Measurements from ENCODE around the gene DNAH6. TPM values are rescaled to one million over a fixed set of nuclear protein-coding genes. Genes with fewer than 3 reads are reported as not detected.

Gene DNAH6
- total RNA-seq, 4 donors from 2014 or later: 0.16 to 1.2 (median 0.47) TPM

DNA sequence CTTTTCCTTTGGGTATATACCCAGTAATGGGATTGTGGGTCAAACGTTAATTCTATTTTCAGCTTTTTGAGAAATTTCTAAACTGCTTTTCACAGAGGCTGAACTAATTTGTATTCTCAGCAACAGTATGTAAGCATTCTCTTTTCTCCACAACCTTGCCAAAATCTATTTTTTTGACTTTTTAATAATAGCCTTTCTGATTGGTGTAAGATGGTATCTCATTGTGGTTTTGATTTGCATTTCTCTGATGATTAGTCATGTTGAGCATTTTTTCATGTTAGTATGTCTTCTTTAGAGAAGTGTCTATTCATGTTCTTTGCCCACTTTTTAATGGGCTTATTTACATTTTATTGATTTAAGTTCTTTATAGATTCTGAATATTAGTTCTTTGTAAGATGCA lies 219.1 kb downstream of the DNAH6 start:
- Histone ChIP-seq H3K36me3 (no peaks in the 10 kb centered on the region), H3K27me3 (no peaks in the 10 kb centered on the region), H3K9me3 (no peaks in the 10 kb centered on the region), H3K4me1 (no peaks in the 10 kb centered on the region), H3K27ac (no peak overlapping the region), H3K4me3 (no peak overlapping the region)
- no peak for DNase-seq (ENCODE audit: low spot score in 2 of 2)
- 92% methylated on average over 1 of the region's 1 CpG for WGBS
- TF ChIP-seq, protein P1, sequence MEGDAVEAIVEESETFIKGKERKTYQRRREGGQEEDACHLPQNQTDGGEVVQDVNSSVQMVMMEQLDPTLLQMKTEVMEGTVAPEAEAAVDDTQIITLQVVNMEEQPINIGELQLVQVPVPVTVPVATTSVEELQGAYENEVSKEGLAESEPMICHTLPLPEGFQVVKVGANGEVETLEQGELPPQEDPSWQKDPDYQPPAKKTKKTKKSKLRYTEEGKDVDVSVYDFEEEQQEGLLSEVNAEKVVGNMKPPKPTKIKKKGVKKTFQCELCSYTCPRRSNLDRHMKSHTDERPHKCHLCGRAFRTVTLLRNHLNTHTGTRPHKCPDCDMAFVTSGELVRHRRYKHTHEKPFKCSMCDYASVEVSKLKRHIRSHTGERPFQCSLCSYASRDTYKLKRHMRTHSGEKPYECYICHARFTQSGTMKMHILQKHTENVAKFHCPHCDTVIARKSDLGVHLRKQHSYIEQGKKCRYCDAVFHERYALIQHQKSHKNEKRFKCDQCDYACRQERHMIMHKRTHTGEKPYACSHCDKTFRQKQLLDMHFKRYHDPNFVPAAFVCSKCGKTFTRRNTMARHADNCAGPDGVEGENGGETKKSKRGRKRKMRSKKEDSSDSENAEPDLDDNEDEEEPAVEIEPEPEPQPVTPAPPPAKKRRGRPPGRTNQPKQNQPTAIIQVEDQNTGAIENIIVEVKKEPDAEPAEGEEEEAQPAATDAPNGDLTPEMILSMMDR (IDR thresholded peaks at IDR 0.05): no peak
- no peak for TF ChIP-seq EP300 (IDR thresholded peaks at IDR 0.05)
- no peak for TF ChIP-seq POLR2AphosphoS5 (IDR thresholded peaks at IDR 0.05)
- TF ChIP-seq POLR2A (IDR thresholded peaks at IDR 0.05): no peak

DNA sequence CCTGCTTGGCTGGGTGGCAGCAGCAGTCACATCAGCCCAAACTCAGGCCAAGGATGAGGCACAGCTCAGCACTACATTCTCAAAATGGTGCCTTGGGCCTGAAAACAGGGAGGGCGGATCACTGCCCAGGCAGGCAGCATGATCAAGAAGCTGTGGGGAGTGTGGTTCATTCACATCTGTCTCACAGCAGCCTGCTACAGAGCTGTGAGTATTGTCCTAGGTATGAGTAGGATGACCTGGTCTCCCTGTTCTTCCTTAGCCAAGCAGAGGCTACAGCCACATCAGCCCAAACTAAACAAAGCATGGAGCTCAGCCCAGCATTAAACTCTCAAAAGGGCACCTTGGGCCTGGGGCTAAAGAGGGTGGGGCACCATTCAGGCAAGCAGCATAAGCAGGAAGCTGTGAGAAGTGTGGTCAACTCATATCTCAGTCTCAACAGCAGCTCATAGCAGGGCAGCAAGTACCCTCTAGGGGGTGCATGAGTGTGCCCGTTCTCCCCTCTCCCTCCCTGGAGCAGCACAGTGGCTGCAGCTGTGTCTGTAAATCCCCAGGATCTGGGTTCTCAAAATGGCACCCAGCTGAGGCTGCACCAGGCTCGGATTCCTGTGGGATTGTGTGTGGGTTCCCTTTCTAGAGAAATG lies 225.0 kb downstream of the DNAH6 start:
- Histone ChIP-seq H3K4me1 (no peaks in the 10 kb centered on the region), H3K36me3 (no peaks in the 10 kb centered on the region), H3K4me3 (no peak overlapping the region), H3K27ac (no peak overlapping the region), H3K27me3 (no peaks in the 10 kb centered on the region), H3K9me3 (no peaks in the 10 kb centered on the region)
- DNase-seq (ENCODE audit: low spot score in 2 of 2): no peak
- WGBS: 48% methylated on average over 3 of the region's 3 CpGs
- no peak for TF ChIP-seq EP300 (IDR thresholded peaks at IDR 0.05)
- TF ChIP-seq, protein P1 (IDR thresholded peaks at IDR 0.05): no peak
- TF ChIP-seq POLR2A (IDR thresholded peaks at IDR 0.05): no peak
- no peak for TF ChIP-seq POLR2AphosphoS5 (IDR thresholded peaks at IDR 0.05)

DNA sequence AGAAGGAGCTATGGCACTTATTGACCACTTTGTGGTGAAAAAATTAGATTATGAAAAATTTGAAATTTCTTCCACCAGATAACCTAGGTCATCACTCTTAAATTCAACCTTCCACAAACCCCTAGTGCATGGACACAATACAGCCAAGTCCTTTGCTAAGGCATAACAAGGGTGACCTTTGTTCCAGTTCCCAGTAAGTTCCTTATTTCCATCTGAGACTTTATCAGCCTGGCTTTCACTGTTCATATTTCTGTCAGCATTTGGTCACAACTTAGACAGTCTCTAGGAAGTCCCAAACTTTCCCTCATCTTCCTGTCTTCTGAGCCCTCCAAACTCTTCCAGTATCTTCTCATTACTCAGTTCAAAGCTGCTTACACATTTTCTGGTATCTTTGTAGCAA lies 232.0 kb downstream of the DNAH6 start:
- Histone ChIP-seq H3K27ac (no peak overlapping the region), H3K36me3 (no peaks in the 10 kb centered on the region), H3K4me1 (no peaks in the 10 kb centered on the region), H3K4me3 (no peak overlapping the region), H3K27me3 (no peaks in the 10 kb centered on the region), H3K9me3 (no peaks in the 10 kb centered on the region)
- DNase-seq (ENCODE audit: low spot score in 2 of 2): no peak
- TF ChIP-seq EP300 (IDR thresholded peaks at IDR 0.05): no peak
- no peak for TF ChIP-seq POLR2AphosphoS5 (IDR thresholded peaks at IDR 0.05)
- no peak for TF ChIP-seq POLR2A (IDR thresholded peaks at IDR 0.05)
- TF ChIP-seq, protein P1 (IDR thresholded peaks at IDR 0.05): no peak

DNA sequence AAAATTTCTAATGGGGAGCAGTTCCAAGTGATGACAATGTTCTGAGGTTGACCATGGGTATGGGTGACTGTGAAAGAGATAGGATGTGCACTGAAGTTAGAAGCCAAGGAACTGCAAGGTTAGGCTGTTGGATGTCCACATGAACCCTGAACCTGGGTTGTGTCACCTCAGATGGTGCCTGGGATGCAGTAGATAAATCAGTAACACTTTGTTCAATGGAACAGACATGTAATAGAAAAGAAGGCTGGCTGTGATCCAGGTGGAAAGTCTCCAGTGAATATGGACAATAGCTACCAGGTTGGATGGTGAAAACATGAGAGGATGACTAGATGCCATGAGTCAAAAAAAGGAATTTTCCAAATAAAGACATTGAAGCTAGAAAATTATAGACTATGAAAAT lies 233.1 kb downstream of the DNAH6 start:
- no peaks in the 10 kb centered on the region for H3K4me1 ChIP-seq
- no peak overlapping the region for H3K27ac ChIP-seq
- no peaks in the 10 kb centered on the region for H3K9me3 ChIP-seq
- no peaks in the 10 kb centered on the region for H3K36me3 ChIP-seq
- TF ChIP-seq POLR2AphosphoS5 (IDR thresholded peaks at IDR 0.05) (no peak), POLR2A (IDR thresholded peaks at IDR 0.05) (no peak), EP300 (IDR thresholded peaks at IDR 0.05) (no peak)
- TF ChIP-seq, protein P1 (IDR thresholded peaks at IDR 0.05): no peak
- DNase-seq (ENCODE audit: low spot score in 2 of 2): no peak
- no peak overlapping the region for H3K4me3 ChIP-seq
- no peaks in the 10 kb centered on the region for H3K27me3 ChIP-seq

DNA sequence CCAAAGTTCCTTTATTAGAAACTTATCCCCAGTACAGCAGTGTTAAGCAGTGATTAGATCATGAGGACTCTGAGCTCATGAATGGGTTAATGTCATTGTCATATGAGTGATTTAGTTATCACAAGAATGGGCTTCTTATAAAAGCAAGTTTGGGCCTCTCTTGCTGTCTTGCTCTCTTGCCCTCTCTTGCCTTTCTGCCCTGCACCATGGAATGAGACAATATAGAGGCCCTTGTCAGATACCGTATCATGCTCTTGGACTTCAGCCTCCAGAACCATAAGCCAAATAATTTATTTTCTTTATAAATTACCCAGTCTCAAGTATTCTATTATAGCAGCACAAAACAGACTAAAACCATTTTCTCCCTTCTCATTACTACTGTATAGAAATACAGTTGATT lies 238.8 kb downstream of the DNAH6 start:
- no peaks in the 10 kb centered on the region for H3K4me1 ChIP-seq
- H3K36me3 ChIP-seq: no peaks in the 10 kb centered on the region
- 84% methylated on average over 1 of the region's 1 CpG for WGBS
- no peaks in the 10 kb centered on the region for H3K9me3 ChIP-seq
- H3K27me3 ChIP-seq: no peaks in the 10 kb centered on the region
- no peak overlapping the region for H3K27ac ChIP-seq
- H3K4me3 ChIP-seq: no peak overlapping the region
- DNase-seq (ENCODE audit: low spot score in 2 of 2): no peak
- TF ChIP-seq, protein P1 (IDR thresholded peaks at IDR 0.05): no peak
- TF ChIP-seq EP300 (IDR thresholded peaks at IDR 0.05) (no peak), POLR2A (IDR thresholded peaks at IDR 0.05) (no peak), POLR2AphosphoS5 (IDR thresholded peaks at IDR 0.05) (no peak)
